Activated gamma-delta T cell (primary cell): ENCODE measurements around the gene KRT1.

Source experiments
- DNase-seq: peaks from one replicate; lab custom pipeline; 2025; lab: John Stamatoyannopoulos, UW

The KRT1 gene

DNA sequence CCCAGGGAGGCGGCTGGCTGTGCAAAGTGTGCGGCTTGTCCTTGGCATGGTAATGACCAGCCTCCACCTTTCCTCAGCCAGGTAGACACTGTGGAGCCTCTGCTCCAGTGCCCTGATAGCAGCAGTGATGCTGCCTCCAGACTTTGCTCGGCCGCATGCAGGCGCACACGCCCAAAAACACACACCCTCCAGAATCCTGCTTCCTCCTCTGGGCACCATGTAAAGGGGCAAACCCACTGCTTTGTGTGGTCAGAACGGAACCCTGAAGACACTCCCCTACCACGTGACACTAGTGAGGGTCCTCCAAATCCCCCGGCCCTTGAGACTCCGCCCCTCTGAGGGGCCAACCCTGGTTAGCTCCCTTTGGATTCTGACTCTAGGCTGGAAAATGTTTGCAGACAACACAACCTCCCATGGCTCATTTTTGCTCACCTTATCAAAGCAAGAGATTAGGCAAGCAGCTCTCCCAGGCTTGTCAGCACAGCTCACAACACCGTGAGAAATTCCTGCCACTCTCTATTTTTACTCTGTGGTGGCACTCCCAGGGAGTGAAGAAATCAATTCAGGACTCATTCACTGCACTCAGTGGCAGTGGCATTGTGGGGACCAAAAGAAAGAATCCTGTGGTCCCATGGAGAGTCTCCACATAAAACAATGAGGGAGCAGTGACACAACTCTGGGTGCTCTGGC is 18.6 kb upstream of the KRT1 start:
- no peak for DNase-seq

GRCh38 chr12:52697058-52697582 is 16.9 kb upstream of the KRT1 start:
- no peak for DNase-seq

- DNase-seq, result no peak
Measured at GRCh38 chr12:52696588-52696987, 16.4 kb upstream of the KRT1 start.

GRCh38 chr12:52695039-52695438 is 14.8 kb upstream of the KRT1 start:
- DNase-seq, result no peak

DNA sequence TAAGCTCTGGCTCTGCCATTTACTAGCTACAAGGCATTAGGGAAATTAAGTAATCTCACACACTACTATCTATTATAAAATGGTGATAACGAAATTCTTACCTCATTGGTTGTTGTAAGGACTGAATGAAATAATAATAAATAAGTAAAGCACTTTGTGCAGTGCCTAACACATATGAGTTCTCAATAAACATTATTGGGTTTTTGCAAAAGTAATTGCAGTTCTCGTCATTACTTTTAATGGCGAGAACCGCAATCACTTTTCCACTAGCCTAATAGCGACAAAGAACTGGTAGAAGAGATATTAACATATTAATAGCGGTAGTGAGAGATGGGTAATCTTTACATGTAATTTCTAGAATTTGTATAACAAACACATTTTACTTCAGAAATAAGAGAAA is 13.9 kb upstream of the KRT1 start:
- DNase-seq, result no peak

DNA sequence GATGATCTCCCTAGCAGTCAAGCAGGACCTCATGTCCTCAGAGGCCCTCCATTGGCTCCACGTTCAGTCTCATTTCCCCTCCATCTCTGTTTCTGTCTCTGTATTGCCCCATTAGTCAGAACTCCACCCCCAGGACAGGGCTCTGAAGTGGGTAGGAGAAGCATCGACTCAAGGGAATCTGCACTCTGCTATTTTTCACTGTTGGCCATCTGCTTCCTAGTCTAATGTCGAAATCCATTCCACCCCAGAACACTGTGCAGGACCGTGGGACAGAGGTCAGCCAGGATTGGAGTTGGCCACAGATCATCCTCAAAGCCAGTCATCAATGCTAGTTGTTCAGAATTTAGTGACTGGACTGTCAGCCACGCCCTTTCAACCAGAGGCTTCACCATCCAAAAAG is 13.1 kb upstream of the KRT1 start:
- no peak for DNase-seq

GRCh38 chr12:52692254-52692653 is 12.0 kb upstream of the KRT1 start:
- DNase-seq, result no peak

- no peak for DNase-seq
Measured at GRCh38 chr12:52691841-52692150, 11.6 kb upstream of the KRT1 start.

DNA sequence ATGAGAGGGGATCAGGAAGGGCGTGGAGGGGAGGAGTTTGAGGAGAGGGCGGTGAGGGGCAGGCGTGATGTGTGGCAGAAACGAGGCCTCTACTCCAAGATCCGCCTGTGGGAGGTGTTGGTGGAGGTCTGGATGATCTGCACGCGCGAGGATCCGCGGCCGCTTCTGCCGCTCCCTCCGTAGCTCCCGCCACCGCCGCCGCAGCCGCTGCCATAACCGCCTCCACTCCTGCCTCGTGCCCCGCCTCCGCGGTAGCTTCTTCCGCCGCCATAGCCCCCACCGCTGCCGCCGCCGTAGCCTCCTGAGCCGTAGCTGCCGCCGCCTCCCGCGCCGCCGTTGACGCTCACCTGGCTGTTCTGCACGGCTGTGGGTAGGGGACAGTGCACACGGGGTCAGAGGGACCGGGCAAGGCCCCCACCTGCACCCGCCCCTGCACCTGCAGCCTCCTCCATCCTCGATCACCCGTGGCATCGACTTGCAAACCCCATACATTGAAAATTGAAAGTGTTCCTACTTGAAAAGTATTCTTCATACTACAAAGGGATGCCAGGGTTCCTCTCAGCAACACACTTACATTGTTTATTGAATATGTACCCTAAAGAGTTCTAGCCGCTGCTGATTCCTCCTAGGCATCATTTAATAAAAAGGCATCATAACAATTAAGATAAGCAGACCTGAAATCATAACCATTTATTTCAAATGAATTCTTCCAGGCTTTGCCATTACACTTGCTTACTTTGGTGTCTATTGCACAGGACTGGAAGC is 11.1 kb upstream of the KRT1 start:
- peak; percentile 39 for DNase-seq

GRCh38 chr12:52690351-52691075 is 10.3 kb upstream of the KRT1 start:
- DNase-seq, result no peak

DNA sequence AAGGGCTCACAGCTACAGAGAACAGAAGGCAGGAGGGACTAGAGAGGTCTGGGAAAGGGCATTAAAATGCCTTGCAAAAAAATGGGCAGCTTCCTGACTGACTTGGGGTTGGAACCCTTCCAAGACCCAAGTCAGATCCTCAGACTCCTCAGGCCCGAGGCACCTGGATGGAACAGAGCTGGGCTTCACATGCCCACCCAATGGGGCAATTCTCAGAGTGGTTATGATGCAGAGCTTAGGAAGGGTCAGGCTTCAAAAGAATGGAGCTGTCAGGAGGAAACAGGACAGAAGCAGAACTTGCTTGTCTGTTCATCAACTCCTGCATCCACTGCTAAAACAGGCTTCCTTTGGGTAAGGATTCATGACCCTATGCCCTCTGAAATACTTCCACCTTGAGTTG is 9.7 kb upstream of the KRT1 start:
- no peak for DNase-seq

- DNase-seq, result no peak
Measured at GRCh38 chr12:52689239-52689638, 9.0 kb upstream of the KRT1 start.

- no peak for DNase-seq
Measured at GRCh38 chr12:52688481-52688880, 8.3 kb upstream of the KRT1 start.

DNA sequence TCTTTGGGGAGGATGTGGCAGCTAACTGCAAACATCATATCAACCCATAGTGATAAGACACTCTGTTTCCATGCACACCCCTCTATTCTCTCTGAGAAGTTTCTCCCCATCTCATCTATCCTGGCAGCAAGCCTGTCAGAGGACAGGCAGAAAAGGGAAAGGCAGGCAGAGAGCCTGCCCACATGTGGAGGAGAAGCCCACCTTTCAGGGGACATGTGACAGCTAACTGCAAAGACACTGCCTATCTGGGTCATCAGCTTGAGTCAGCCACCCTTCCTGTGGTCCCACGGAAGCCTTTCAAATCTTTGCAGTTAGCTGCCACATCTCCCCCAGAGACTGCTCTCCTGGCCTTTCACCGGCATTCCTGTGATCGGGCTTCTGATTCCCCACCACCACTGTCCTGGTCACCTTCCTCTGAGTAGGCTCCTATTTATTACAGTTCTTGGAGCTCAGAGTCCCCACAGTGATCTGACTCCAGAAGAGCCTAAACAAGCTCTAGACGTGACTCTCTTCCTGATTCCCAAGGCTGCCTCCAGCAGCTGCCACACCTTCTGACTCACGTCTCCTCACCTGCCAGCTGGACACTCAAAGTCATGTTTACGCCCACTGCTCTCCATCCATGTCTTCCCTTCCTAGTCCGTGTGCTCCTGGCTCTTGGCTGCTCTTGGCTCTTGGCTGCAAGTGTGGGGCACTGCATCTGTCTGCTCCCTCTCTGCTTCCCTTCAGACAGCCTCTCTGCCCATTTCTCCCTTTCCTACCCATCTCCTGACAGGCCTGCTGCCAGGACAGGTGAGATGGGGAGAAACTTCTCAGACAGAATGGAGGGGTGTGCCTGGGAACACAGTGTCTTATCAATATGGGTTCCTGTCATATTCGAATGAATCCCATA is 7.5 kb upstream of the KRT1 start:
- DNase-seq, result no peak

- no peak for DNase-seq
Measured at GRCh38 chr12:52686756-52687487, 6.7 kb upstream of the KRT1 start.

- DNase-seq, result no peak
Measured at GRCh38 chr12:52686063-52686462, 5.9 kb upstream of the KRT1 start.

GRCh38 chr12:52685406-52685890 is 5.2 kb upstream of the KRT1 start:
- no peak for DNase-seq

- no peak for DNase-seq
Measured at GRCh38 chr12:52684431-52684830, 4.2 kb upstream of the KRT1 start.

DNA sequence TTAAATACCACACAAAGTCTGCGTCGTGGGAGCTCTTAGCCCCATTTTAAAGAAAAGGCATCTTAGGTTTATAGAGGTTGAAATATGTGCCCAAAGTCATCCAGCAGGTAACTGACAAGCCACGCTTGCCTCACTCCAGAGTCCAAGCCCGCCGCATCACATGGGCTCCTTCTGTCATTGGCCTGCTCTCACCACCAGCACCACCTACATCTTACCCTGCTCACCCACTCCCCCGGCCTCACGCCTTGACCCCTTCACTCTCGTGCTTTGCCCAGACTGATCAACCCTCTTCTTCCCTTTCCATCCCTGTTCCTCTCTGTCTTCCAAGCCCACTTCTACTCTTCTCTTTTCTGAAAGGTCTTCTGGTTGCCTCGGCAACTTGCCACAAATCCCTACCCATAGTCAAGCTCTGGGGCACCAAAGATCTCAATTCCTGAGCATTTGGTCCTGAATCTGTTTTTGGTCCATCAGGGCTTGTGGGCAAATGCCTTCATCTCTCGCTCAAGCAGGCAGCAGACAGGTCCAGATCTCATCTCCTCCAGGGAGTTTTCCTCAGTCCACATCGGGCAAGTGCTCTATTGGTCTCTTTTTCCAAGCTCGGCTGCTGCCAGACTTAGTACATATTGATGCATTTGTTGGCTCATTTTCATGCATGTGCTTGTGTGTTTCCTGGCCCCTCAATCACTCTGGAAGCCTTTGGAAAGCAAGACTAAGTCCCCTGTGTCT is 3.5 kb upstream of the KRT1 start:
- no peak for DNase-seq

DNA sequence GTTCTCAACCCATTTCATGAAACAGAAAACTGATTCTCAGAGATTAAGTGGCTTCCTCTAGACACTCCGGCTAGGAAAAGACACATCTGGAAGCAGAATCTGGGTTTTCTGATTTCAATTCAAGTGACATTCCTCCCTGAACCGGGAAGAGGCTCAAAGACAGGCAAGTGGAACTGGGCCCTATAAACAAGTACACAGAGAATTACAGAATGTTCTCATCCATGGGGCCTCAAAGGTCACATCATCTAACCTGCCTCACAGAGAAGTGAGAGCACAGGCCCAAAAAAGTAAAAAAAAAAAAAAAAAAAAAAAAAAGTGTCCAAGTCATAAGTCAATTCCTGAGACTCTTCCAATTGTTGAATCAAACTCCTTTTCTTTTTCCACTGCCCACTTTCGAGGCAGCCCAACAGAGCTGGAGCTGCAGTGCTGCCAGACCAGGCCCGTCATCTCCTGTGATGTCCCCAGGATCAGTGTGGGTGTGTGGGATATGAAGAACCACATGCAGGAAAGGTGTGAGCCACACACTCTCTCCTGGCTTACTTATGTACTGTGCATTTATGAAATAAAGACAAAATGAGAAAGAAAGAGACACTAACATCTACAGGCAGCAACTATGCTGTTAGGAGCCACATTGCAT is 2.8 kb upstream of the KRT1 start:
- DNase-seq, result no peak
